K562 (cell line): ENCODE results near the gene ZNRF3. TPM values are rescaled to one million over a fixed set of nuclear protein-coding genes. Genes with fewer than 3 reads are reported as not detected.

Experiments used
- ATAC-seq: fragments of 200-7000 bp; cut with Tn5 transposase; 3 replicates; pipeline ENCODE4 v1.9.1; 2020; ENCODE audit warnings: moderate library complexity
- BruUV-seq: library from RNA; stranded (reverse); fragments of 400-500 nt; replicated peaks from 2 replicates; lab custom pipeline; 2021; lab: Mats Ljungman, UMichigan
- CTCF ChIA-PET: fragments of 300-600 bp; formaldehyde crosslinking; extraction: SDS; loops from one replicate; lab custom pipeline; 2021; ENCODE audit warnings: low intra/inter-chr PET ratio; lab: Yijun Ruan, JAX
- POLR2A ChIA-PET: fragments of 300-600, 350-650 bp; sonication (Branson Sonifier 250); formaldehyde crosslinking; extraction: SDS; loops from one replicate; lab custom pipeline; 2021; ENCODE audit warnings: antibody characterized with exemption, inconsistent platforms; lab: Yijun Ruan, JAX
- DNase-seq, 4 experiments: peaks; one replicate each; pipeline versions ENCODE4 v3.0.0 to v3.0.0-alpha.2; 2011 to 2018; ENCODE audit warnings: low spot score in 3 of 4, mixed read lengths in 3 of 4; ENCODE audit errors: extremely low read depth in 1 of 4
- FAIRE-seq: peaks from 2 replicates; lab custom pipeline; 2011; peaks lifted over from hg19 to GRCh38; lab: Jason Lieb, UNC
- H2AFZ ChIP-seq: 2 replicates; pipeline ENCODE4 v1.6.0; 2011; ENCODE audit warnings: low read depth, low read length, control low read depth, inconsistent platforms
- H3K27ac ChIP-seq: fragments of 200-600 bp; 3 replicates; pipeline ENCODE4 v1.8.0; 2011; ENCODE audit warnings: low read depth, mild to moderate bottlenecking, control low read depth, inconsistent platforms, low read length, moderate library complexity, mixed read lengths; ENCODE audit errors: extremely low read depth
- H3K27me3 ChIP-seq, 2 experiments: fragments of 300-600 bp in 1 of 2; 2 replicates in 1 of 2; 3 replicates in 1 of 2; pipeline versions ENCODE4 v1.6.0 to v1.8.0; 2011; ENCODE audit warnings: inconsistent platforms in 2 of 2, low read length in 2 of 2, mild to moderate bottlenecking in 1 of 2, mixed read lengths in 1 of 2, moderate library complexity in 1 of 2; ENCODE audit not compliant: control insufficient read depth in 2 of 2, insufficient read depth in 2 of 2
- H3K36me3 ChIP-seq: fragments of 300-600 bp; 3 replicates; pipeline ENCODE4 v1.8.0; 2011; ENCODE audit warnings: mild to moderate bottlenecking, low read length, inconsistent platforms; ENCODE audit not compliant: control insufficient read depth, insufficient read depth
- H3K4me1 ChIP-seq, 2 experiments: fragments of 200-600 bp in 1 of 2; replicated peaks in 1 of 2; 2 replicates in 1 of 2; 3 replicates in 1 of 2; pipeline versions ENCODE4 v1.5.1 to v1.8.0; 2011; ENCODE audit warnings: inconsistent platforms in 2 of 2, low read length in 2 of 2, mild to moderate bottlenecking in 1 of 2, mixed read lengths in 1 of 2, moderate library complexity in 1 of 2; ENCODE audit not compliant: control insufficient read depth in 2 of 2, insufficient read depth in 2 of 2
- H3K4me2 ChIP-seq: 2 replicates; pipeline ENCODE4 v1.6.1; 2011; ENCODE audit warnings: low read length, control low read depth, inconsistent platforms, mixed read lengths; ENCODE audit not compliant: insufficient read depth
- H3K4me3 ChIP-seq: fragments of 200-600 bp; sonication (generic), shearing (Covaris generic); 2 replicates; pipeline ENCODE4 v1.5.1; 2016; ENCODE audit warnings: control low read depth, inconsistent platforms
- H3K79me2 ChIP-seq: fragments of 200-600 bp; 3 replicates; pipeline ENCODE4 v1.8.0; 2011; ENCODE audit warnings: low read length, inconsistent platforms; ENCODE audit not compliant: control insufficient read depth, insufficient read depth
- H3K9ac ChIP-seq, 2 experiments: 2 replicates each; pipeline versions ENCODE4 v1.6.0 to v1.6.1; 2011; ENCODE audit warnings: low read depth in 2 of 2, low read length in 2 of 2, control low read depth in 1 of 2, inconsistent platforms in 1 of 2, mild to moderate bottlenecking in 1 of 2, mixed read lengths in 1 of 2; ENCODE audit not compliant: insufficient read depth in 1 of 2
- H3K9me1 ChIP-seq: one replicate; pipeline ENCODE4 v1.6.0; 2011; ENCODE audit warnings: inconsistent platforms, mild to moderate bottlenecking, low read length, moderate library complexity; ENCODE audit not compliant: control insufficient read depth, insufficient read depth
- H3K9me3 ChIP-seq: replicated peaks from 2 replicates; pipeline ENCODE4 v1.5.1; 2011; ENCODE audit warnings: low read depth, low read length, inconsistent platforms; ENCODE audit not compliant: control insufficient read depth, insufficient read depth
- H4K20me1 ChIP-seq: replicated peaks from 2 replicates; pipeline ENCODE4 v1.6.1; 2011; ENCODE audit warnings: low read length, inconsistent platforms, mixed read lengths; ENCODE audit not compliant: control insufficient read depth, insufficient read depth
- EHMT2 ChIP-seq: fragments of 450-650 bp; IDR thresholded peaks from 2 replicates; pipeline ENCODE4 v1.6.1; 2018; ENCODE audit warnings: antibody characterized with exemption
- ELF4 ChIP-seq: fragments of 450-650 bp; formaldehyde crosslinking; IDR thresholded peaks from 2 replicates; pipeline ENCODE4 v1.4.0; 2022; ENCODE audit warnings: missing genetic modification characterization
- ETV5 ChIP-seq: sonication (generic); formaldehyde crosslinking; IDR thresholded peaks from 2 replicates; pipeline ENCODE4 v1.4.0; 2020; ENCODE audit warnings: low read depth, mild to moderate bottlenecking, missing genetic modification reagents
- ILK ChIP-seq: fragments of 450-650 bp; IDR thresholded peaks from 2 replicates; pipeline ENCODE4 v1.6.1; 2016; ENCODE audit warnings: missing genetic modification characterization, low read depth, mild to moderate bottlenecking, missing compliant biosample characterization, moderate library complexity, borderline replicate concordance
- KLF13 ChIP-seq: fragments of 450-650 bp; IDR thresholded peaks from 2 replicates; pipeline ENCODE4 v1.6.1; 2016; ENCODE audit warnings: missing genetic modification characterization, low read depth, mild to moderate bottlenecking, missing compliant biosample characterization, moderate library complexity, borderline replicate concordance
- NCOA1 ChIP-seq: fragments of 450-650 bp; IDR thresholded peaks from 2 replicates; pipeline ENCODE4 v1.6.1; 2016; ENCODE audit warnings: low read depth
- NFE2 ChIP-seq: IDR thresholded peaks from 2 replicates; pipeline ENCODE4 v1.6.1; 2014; ENCODE audit warnings: antibody characterized with exemption, low read depth
- NFRKB ChIP-seq: fragments of 450-650 bp; IDR thresholded peaks from 2 replicates; pipeline ENCODE4 v1.6.1; 2016; ENCODE audit warnings: low read depth
- NR4A1 ChIP-seq, 2 experiments: fragments of 250-450 bp in 1 of 2; fragments of 450-650 bp in 1 of 2; sonication (Bioruptor Pico) in 1 of 2; IDR thresholded peaks; 2 replicates each; pipeline versions ENCODE4 v1.4.0 to v1.6.1; 2016 to 2020; ENCODE audit warnings: mild to moderate bottlenecking in 2 of 2, missing compliant biosample characterization in 1 of 2, missing genetic modification characterization in 1 of 2, moderate library complexity in 1 of 2
- POLR3G ChIP-seq: IDR thresholded peaks from 2 replicates; pipeline ENCODE4 v1.6.1; 2011; ENCODE audit not compliant: insufficient read length, insufficient replicate concordance; ENCODE audit errors: extremely low read depth
- TFAM ChIP-seq: fragments of 250-450 bp; sonication (Bioruptor Pico); conservative IDR thresholded peaks from 2 replicates; pipeline ENCODE4 v1.5.0; 2021; ENCODE audit warnings: mild to moderate bottlenecking, moderate library complexity
- YY1 ChIP-seq, 3 experiments: IDR thresholded peaks; 2 replicates each; pipeline ENCODE4 v1.6.1; 2011; ENCODE audit warnings: low read length in 2 of 3, mild to moderate bottlenecking in 2 of 3, moderate library complexity in 2 of 3, borderline replicate concordance in 1 of 3, control low read depth in 1 of 3, low read depth in 1 of 3; ENCODE audit not compliant: insufficient read depth in 3 of 3, insufficient replicate concordance in 2 of 3, control insufficient read depth in 1 of 3, insufficient read length in 1 of 3; ENCODE audit errors: extremely low read depth in 1 of 3
- ZNF766 ChIP-seq: fragments of 200-800 bp; sonication (Bioruptor generic); conservative IDR thresholded peaks from 2 replicates; pipeline ENCODE4 v1.6.1; 2016; ENCODE audit warnings: missing genetic modification characterization, missing compliant biosample characterization
- WGBS: fragments of 100-300 bp; shearing (Covaris generic); methylation state at CpG from one replicate; pipeline ENCODE4 v1.1.6; 2016; ENCODE audit warnings: low coverage, mixed read lengths; ENCODE audit not compliant: insufficient coverage; ENCODE audit errors: missing lambda C conversion rate; 5-methylcytosine and 5-hydroxymethylcytosine counted together
- in situ Hi-C: fragments of 300-500 bp; cut with MboI; formaldehyde crosslinking; loops from 4 replicates; pipeline ENCODE4 v1.15.0; 2018; ENCODE audit warnings: inconsistent platforms, mixed read lengths
- intact Hi-C: fragments of 100-400 bp; cut with micrococcal nuclease; formaldehyde crosslinking; loops from 2 replicates; pipeline ENCODE4 v1.14.2; 2022
- polyA plus RNA-seq, 8 experiments: library from polyadenylated mRNA; depleted of rRNA in 4 of 8; stranded (reverse) in 5 of 8; unstranded in 3 of 8; fragments of >200 nt; fragmentation: Nextera tagmentation in 2 of 8; fragmentation: Illumina TruSeq in 1 of 8; extraction: Ambion mirVana in 2 of 8; extraction: Trizol in 1 of 8; gene quantifications; 2 replicates each; pipeline versions ENCODE4 v1.2.1 to v1.2.3, GENCODE V29; 2011 to 2014; ENCODE audit warnings: inconsistent platforms in 1 of 8, missing spikeins in 1 of 8
- total RNA-seq, 7 experiments: library from RNA; depleted of rRNA in 6 of 7; stranded (reverse); fragments of >200 nt in 6 of 7; fragmentation: Illumina TruSeq in 2 of 7; extraction: Trizol in 2 of 7; gene quantifications; 2 replicates each; pipeline versions ENCODE4 v1.2.1 to v1.2.3, GENCODE V29; 2011 to 2021; ENCODE audit warnings: low replicate concordance in 1 of 7
- TF ChIP-seq, protein P1 (sequence below), 3 experiments: fragments of 200-800 bp in 1 of 3; fragments of 250-450 bp in 1 of 3; fragments of 450-650 bp in 1 of 3; sonication (Bioruptor Pico) in 1 of 3; sonication (Bioruptor generic) in 1 of 3; formaldehyde crosslinking in 1 of 3; IDR thresholded peaks; 2 replicates each; pipeline versions ENCODE4 v1.6.1 to v1.8.0; 2016 to 2022; ENCODE audit warnings: mild to moderate bottlenecking in 2 of 3, missing genetic modification characterization in 2 of 3, missing compliant biosample characterization in 1 of 3, moderate library complexity in 1 of 3
- TF ChIP-seq, protein P2 (sequence below): fragments of 450-650 bp; IDR thresholded peaks from 2 replicates; pipeline ENCODE4 v1.6.1; 2017; ENCODE audit warnings: antibody characterized with exemption

Gene ZNRF3
- total and polyA plus RNA-seq, 9 of the 15 experiments (the other 6 are each of a cell fraction or from before 2014, with no cell fraction given) = 0.41 to 5.9 (median 1.7) TPM

DNA sequence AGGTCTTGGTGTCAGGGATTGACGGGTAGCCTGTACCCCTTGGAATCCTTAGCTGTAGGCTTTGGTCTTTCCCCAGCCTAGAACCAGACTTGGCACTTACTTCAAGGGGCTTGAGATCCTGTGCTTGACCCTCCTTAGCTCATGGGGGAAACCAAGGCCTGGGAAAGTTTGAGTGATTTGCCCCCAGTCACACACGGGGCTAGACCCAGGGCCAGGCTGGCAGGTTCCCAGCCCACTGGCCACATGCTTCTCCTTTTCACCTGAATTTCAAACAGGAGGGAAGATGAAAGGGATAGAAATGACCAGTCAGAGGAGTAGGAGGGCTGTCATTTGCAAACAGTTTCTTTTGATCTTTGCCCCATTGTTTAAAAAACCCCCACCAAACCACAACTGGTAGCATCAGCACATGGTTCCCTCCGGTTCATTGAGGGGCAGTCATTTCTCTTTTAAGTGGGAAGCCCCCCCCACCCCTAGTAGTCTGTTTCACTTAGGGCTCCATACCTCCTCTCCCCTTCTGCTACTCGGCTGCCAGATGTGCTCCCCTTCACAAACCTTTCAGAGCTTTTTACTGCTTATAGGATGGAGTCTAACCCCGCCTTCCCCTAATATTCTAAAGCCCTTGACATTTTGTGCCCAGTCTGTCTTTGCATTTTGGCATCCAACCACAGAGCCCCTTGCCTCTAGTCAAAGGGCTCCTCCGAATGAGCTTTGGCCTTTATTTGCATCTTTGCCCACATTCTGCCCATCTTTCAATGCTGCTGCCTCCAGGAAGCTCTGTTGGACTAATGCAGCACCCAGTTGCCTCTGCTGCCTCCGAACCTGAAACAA is 37.6 kb downstream of the ZNRF3 start:
- in situ Hi-C loops = no loop called here
- H3K4me3 ChIP-seq = no peak overlapping the region
- TF ChIP-seq POLR3G (no peak), ELF4 (CRISPR knock-in tag) (no peak), YY1 (IDR thresholded peaks at IDR 0.05; ENCODE audit: borderline replicate concordance in 1 of 3, control insufficient read depth in 1 of 3, extremely low read depth in 1 of 3, insufficient read depth in 3 of 3, insufficient read length in 1 of 3, insufficient replicate concordance in 2 of 3, low read depth in 1 of 3, low read length in 2 of 3) (no peak), TFAM (CRISPR knock-in tag) (no peak), ETV5 (CRISPR knock-in tag) (no peak), NR4A1 (CRISPR knock-in tag; IDR thresholded peaks at IDR 0.05) (no peak), NR4A1 (tag; IDR thresholded peaks at IDR 0.05) (no peak), ZNF766 (CRISPR knock-in tag) (no peak), NFRKB (no peak), NCOA1 (no peak), NFE2 (no peak), ILK (no peak), KLF13 (tag) (no peak), EHMT2 (no peak)
- TF ChIP-seq, protein P1, sequence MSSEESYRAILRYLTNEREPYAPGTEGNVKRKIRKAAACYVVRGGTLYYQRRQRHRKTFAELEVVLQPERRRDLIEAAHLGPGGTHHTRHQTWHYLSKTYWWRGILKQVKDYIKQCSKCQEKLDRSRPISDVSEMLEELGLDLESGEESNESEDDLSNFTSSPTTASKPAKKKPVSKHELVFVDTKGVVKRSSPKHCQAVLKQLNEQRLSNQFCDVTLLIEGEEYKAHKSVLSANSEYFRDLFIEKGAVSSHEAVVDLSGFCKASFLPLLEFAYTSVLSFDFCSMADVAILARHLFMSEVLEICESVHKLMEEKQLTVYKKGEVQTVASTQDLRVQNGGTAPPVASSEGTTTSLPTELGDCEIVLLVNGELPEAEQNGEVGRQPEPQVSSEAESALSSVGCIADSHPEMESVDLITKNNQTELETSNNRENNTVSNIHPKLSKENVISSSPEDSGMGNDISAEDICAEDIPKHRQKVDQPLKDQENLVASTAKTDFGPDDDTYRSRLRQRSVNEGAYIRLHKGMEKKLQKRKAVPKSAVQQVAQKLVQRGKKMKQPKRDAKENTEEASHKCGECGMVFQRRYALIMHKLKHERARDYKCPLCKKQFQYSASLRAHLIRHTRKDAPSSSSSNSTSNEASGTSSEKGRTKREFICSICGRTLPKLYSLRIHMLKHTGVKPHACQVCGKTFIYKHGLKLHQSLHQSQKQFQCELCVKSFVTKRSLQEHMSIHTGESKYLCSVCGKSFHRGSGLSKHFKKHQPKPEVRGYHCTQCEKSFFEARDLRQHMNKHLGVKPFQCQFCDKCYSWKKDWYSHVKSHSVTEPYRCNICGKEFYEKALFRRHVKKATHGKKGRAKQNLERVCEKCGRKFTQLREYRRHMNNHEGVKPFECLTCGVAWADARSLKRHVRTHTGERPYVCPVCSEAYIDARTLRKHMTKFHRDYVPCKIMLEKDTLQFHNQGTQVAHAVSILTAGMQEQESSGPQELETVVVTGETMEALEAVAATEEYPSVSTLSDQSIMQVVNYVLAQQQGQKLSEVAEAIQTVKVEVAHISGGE (CRISPR knock-in tag; IDR thresholded peaks at IDR 0.05) = no peak
- TF ChIP-seq, protein P2, sequence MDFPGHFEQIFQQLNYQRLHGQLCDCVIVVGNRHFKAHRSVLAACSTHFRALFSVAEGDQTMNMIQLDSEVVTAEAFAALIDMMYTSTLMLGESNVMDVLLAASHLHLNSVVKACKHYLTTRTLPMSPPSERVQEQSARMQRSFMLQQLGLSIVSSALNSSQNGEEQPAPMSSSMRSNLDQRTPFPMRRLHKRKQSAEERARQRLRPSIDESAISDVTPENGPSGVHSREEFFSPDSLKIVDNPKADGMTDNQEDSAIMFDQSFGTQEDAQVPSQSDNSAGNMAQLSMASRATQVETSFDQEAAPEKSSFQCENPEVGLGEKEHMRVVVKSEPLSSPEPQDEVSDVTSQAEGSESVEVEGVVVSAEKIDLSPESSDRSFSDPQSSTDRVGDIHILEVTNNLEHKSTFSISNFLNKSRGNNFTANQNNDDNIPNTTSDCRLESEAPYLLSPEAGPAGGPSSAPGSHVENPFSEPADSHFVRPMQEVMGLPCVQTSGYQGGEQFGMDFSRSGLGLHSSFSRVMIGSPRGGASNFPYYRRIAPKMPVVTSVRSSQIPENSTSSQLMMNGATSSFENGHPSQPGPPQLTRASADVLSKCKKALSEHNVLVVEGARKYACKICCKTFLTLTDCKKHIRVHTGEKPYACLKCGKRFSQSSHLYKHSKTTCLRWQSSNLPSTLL = no peak

More for the DNA sequence above, 37.6 kb downstream of the ZNRF3 start:
- Histone ChIP-seq H4K20me1 (0 out of 2 replicates have a peak, but pooled peaks cover 3% of the 10 kb centered on the region), H3K4me1 (peaks cover 0 to 3% of the 10 kb centered on the region in 2 experiments; a peak in 2 of 5 replicates), H3K9ac (no peak overlapping the region), H2AFZ (no peak overlapping the region), H3K4me2 (no peak overlapping the region), H3K79me2 (peaks cover 2% of the 10 kb centered on the region; the same call in 1 of the 3 replicates), H3K9me3 (no peaks in the 10 kb centered on the region), H3K27ac (no peak overlapping the region), H3K36me3 (no peaks in the 10 kb centered on the region), H3K9me1 (no peaks in the 10 kb centered on the region), H3K27me3 (no peaks in the 10 kb centered on the region)
- no peak for FAIRE-seq
- POLR2A ChIA-PET = interaction anchor here (0.6 to 2.1 kb wide), 3 partner anchors 12 to 152 kb away, joined by 3 to 8 read pairs (median 3); partner anchors contain the start of gene KREMEN1
- no peak for DNase-seq
- no TSS peak for BruUV-seq
- ATAC-seq = no peak
- CTCF ChIA-PET = no interaction called here
- intact Hi-C loops = no loop called here
- 80% methylated on average over 7 of the region's 7 CpGs for WGBS
